ENCODE results near the gene SPEG. TPM values are rescaled to one million over a fixed set of nuclear protein-coding genes. Genes with fewer than 3 reads are reported as not detected.

The SPEG gene
- total RNA-seq, 1 donor from 2014 or later: 10.8 TPM

- no peak for DNase-seq (ENCODE audit: low read depth)
Observed at GRCh38 chr2:219514196-219514761, 79.6 kb downstream of the SPEG start, which contains the start of gene ASIC4. ASIC4 (plus strand) TSS chr2:219514482; CDS start chr2:219514725, 243 bp downstream.

GRCh38 chr2:219514836-219515235, 80.2 kb downstream of the SPEG start:
- DNase-seq (ENCODE audit: low read depth): no peak

GRCh38 chr2:219515874-219516629, 81.4 kb downstream of the SPEG start:
- no peak for DNase-seq (ENCODE audit: low read depth)

- no peak for DNase-seq (ENCODE audit: low read depth)
Observed at GRCh38 chr2:219516888-219517287, 82.2 kb downstream of the SPEG start.

- DNase-seq (ENCODE audit: low read depth): no peak
Observed at GRCh38 chr2:219517954-219518778, 83.5 kb downstream of the SPEG start.

DNA sequence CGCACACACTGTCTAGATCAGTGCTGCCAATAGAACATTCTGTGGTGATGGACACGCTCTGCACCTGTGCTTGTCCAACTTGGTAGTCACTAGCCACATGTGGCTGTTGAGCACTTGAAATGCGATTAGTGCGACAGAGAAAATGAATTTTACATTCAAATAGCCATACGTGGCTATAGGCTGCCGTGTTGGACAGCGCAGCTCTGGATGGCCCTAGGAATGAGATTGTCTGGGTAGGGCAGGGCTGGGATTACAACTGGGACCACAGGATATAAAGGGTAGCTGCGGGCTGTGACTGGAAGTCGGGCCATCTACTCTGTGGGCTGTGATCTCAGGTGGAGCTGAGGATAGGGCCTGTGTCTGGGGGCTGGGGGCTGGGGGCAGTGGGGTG, 84.9 kb downstream of the SPEG start:
- no peak for DNase-seq (ENCODE audit: low read depth)

GRCh38 chr2:219520079-219520478, 85.4 kb downstream of the SPEG start:
- DNase-seq (ENCODE audit: low read depth): no peak

DNA sequence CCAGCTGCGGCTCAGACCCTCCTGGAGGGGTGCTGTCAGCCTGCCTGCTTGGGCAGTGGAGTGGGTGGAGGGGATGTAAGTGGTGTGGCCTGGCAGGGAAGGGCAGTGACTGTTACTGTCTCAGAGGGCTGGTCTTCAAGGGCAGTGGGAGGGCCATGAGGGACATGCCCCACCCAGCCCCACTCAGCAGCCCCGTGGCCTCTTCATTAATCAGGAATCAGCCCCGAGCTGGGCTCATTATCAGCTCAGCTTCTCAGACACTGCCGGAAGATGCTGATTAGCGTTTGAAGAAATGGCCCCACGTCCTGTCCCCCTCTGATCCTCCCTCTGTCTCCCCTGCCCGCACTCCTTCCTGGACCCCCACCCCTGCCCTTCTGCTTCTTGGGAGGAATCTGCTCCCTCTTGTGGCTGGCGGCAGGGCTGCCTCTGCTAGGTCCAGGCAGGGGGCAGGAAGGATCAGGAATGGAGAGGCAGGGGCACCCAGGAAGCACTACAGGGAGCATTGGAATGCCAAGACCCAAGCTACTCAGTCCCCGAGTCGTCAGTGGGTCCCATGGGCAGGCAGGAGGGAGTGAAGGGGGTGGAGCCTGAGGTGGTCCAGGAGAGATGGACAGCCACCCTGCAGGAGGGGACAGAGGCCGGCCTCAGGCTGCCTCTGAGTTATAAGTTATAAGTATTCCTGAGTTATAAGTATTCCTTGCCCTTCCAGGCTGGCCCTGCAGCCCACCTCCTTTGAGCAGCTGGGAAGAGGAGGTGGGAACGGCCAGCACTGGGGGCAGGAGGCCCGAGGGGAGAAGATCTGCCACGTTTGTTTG, 86.6 kb downstream of the SPEG start:
- DNase-seq (ENCODE audit: low read depth): no peak

GRCh38 chr2:219522111-219523030, 87.7 kb downstream of the SPEG start:
- peak; percentile 72 for DNase-seq (ENCODE audit: low read depth)

GRCh38 chr2:219523031-219523671, 88.5 kb downstream of the SPEG start:
- DNase-seq (ENCODE audit: low read depth): no peak

DNA sequence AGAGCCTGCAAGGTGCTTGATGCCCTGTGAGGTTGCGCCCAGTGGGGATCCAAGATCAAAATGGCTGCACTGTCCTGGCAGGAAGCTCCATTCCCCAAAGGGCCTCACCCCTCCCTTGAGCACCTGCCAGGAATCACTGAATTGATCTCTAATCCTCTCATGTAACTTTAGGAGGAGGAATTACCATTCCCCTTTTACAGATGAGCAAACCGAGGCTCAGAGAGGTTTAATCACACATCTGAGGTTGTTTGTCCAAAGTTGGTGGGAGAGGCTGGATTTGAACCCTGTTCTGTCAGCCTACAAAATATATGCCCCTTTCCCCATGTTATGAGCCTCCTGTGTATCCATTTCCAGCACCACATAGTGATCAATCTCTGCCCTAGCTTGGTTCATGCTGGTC, 90.2 kb downstream of the SPEG start:
- no peak for DNase-seq (ENCODE audit: low read depth)

- no peak for DNase-seq (ENCODE audit: low read depth)
Observed at GRCh38 chr2:219525533-219526232, 91.0 kb downstream of the SPEG start.

- DNase-seq (ENCODE audit: low read depth): no peak
Observed at GRCh38 chr2:219526320-219527075, 91.9 kb downstream of the SPEG start.

DNA sequence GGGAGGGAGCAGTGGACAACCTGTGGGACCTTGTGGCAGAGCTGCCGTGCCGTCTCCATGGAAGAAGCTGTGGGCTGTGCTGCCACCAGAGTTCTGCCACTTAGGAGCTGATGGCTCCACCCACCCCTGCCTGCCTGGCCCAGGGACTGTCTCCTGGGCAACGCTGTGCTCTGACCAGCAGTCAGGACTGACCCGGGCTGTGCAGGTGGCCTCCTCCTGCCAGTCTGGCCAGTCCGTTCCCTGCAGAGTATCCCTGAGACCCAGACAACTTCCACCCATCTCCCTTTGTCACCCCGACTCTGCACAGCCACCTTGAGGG, 92.4 kb downstream of the SPEG start:
- DNase-seq (ENCODE audit: low read depth): peak; percentile 46

DNA sequence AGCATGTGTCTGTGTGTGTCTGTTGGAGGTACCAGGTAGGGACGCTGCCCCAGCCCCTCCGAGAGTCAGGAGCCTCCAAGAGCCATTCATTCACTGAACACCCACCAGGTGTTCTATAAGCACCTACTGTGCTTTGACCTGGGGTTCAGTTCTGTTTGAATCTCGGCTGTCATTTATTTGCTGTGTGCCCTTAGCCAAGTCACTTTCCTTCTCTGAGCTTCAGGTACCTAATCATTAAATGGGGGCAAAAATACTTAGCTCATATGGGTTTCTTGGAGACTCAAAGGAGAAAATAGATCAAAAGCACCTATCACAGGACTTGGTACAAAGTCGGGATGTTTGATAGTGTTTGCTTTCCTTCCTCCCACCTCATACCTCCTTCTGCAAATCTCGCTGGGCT, 92.8 kb downstream of the SPEG start:
- no peak for DNase-seq (ENCODE audit: low read depth)

DNA sequence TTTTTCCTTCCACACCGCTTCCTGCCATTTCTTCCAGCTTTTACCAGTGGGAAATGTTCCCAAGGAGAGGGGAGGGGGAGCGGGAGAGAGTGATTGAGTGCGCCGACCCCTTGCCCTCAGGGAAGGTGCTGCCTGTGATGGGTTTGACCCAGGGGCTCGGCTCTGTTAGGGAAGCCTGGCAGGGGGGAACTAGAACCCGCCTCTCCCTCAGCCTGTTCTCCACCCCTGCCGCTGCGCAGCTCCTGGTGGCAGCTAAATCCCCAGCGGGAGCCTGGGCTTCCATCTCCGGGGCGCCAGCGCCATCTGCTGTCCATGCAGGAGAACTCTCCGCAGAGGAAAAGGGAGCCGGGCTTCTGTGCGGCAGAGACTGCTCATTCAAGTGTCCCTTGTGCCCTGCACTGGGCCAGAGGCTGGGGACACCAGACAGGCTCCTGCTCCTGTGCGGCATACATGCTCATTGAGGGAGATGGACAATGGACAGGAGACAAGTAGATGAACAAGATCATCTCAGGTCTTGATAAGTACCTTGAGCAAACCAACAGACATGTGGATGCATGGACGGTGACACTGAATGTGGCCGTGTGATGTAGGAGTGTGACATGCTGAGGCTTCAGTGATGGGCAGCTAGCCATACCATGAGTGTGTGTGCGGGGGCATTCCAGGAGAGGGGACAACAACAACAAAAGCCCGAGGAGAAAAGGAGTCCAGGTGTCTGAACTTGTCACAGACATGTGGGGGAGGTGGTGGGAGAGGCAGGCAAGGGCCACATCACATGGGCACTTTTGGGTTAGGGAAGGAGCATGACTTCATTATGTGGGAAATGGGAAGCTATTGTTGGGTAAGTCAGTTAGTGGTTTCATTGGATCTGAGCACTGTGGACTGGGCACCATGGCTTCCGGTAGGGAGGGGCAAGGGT, 95.7 kb downstream of the SPEG start:
- peak; percentile 57 for DNase-seq (ENCODE audit: low read depth)

GRCh38 chr2:219531639-219532377, 97.2 kb downstream of the SPEG start:
- DNase-seq (ENCODE audit: low read depth): no peak

Measured in renal cortical epithelial cell (primary cell).